Activated CD8-positive, alpha-beta memory T cell treated with anti-CD3 and anti-CD28 coated beads, Interleukin-2, amount 50 U/mL, for 48 hours (primary cell): Measurements from ENCODE around the gene MAMDC2.

Experiments
- DNase-seq: peaks from one replicate; pipeline ENCODE4 v3.0.0-alpha.2; 2020

MAMDC2 gene

GRCh38 chr9:70111042-70111602 is 67.5 kb downstream of the MAMDC2 start:
- peak; percentile 85 for DNase-seq

GRCh38 chr9:70111641-70112236 is 68.1 kb downstream of the MAMDC2 start:
- no peak for DNase-seq

GRCh38 chr9:70112981-70113380 is 69.3 kb downstream of the MAMDC2 start:
- DNase-seq, result no peak

DNA sequence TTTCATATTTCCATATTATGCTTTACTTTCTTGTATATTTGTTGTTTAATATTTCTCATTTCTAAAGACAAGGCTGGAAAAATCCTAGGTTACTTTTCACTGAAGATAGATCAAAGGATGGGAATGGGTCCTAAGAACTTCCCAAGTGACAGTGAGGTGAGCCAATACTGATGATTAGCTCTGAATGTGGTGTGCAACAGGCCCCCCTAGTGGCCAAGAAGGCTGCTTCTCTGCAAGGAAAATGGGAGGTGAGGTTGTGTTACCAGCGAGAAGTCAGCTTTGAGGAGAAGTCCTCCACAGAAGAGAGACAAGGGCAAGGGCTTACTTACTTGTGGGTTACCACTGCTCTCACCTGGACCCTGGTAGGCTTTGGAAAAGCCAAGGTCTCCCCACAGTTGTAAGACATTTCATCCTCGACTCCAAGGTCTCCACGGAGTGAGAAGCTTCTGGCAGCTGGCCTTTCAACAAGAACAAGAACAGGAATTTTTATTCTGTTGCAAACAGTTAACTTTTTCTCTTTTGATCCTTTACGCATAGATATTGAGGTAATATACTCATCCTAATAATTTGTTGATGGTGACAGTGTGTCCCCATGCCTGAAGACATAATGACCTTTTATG is 69.9 kb downstream of the MAMDC2 start:
- DNase-seq, result no peak

DNA sequence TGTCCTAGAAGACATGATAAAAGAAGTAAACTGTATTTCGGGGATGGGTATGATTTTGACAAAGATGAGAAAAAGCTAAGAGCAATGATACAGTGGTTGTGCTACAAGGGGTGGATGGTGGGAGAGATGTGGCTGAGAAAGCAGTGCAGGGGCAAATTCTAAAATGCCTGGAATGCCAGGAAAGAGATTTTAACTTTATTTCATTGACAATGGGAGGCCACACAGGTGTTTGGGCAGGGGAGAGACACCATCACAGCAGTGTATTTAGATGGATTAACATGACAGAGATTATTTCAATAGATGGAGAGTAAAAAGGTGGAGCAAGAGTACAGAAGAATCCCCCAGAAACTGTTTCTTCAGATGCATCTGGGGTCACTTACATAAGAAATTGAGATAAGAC is 71.2 kb downstream of the MAMDC2 start:
- no peak for DNase-seq

DNA sequence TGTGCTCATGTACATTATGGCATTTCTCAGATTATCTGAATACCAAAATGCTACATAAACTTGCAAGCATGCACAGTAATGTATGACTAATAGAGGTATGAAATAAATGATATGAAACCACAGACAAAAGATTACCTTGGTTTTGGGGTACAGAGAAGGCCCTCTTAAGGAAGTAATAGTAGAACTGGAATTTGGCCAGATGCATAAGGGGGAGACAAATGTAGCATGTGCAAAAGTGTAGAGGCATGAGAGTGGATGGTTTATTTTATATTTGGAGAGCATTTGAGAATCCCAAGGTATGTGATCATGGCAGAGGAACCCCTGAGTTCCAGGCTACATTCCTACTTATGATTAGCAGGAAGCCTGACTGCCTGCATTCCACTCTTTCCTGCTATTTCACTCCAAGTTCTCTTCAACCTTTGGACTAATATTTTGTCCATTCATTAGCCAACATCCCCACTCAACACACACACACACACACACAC is 74.2 kb downstream of the MAMDC2 start:
- DNase-seq, result no peak

- DNase-seq, result no peak
Measured at GRCh38 chr9:70119786-70120185, 76.1 kb downstream of the MAMDC2 start.

DNA sequence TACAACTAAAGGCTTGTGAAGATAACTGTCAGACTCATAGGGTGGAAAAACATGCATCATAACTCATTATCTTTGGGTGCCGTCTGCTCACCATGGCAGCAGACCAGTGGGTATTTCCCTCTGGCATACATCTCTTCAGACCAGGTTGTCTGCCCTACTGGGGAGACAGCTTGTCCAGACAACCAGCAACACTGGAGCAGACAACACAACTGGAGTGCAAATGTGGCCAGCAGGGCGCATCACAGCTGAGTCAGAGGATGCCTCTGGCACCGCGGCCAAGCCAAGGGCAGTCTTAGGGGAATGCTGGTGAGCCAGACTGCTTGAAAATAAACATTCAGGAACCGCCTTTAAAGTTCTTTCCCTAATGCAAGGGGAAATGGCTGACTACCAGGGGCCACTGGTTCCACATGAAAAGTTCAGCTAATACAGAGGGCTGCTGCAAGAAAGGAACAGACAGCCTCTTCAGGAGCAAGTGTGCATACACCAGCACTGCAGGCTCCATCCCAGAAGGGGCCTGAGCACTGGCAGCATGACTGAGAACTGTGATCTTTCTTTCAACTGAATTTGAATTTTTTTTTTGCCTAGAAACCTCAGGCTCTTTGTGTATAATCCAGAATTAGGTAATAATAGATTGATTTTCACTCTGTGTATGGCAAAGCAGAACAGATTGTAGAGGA is 77.3 kb downstream of the MAMDC2 start:
- DNase-seq, result no peak

DNA sequence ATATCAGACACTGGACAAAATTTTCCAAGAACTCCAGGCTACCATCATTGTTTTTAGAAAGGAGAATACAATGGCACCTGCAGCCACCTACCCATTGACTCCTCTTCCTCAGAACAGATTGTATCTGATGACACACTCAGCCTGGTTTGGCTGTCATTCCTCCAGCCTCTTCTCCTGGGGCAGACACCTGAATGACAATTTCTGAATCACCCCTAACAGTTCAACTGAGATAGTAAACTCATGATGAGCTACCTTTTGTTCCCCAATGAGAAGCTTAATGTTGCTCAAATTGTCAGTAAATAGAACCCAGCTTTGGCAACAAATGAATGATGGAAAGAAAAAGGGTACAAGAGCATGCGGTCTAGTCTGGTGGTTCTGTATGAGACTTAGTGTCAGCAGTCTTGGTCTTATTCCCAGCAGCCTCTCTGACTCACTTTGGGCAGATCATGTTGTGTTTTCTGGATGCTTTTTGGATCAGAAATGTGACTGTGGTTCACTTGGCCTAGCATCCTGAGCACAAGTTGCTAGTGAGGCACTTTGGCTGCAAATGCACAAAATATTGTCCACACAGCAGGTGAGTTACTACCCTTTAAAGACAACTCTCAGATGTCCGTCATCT is 78.3 kb downstream of the MAMDC2 start:
- no peak for DNase-seq

DNA sequence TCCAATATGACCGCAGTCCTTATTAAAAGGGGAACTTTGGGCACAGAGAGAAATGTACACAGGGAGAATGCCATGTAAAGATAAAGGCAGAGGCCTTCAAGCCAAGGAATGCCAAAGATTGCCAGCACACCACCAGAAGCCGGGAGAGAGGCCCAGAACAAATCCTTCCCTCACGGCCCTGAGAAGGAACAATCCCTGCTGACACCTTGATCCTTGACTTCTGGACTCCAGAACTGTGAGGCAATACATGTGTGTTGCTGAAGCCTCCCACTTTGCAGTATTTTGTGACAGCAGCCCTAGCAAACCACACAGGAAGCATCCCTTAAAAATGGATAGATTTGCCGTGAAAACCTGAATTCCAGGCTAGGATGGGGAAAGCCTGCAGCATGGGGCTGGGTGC is 80.0 kb downstream of the MAMDC2 start:
- no peak for DNase-seq

- DNase-seq, result no peak
Measured at GRCh38 chr9:70125621-70126263, 82.1 kb downstream of the MAMDC2 start.

- no peak for DNase-seq
Measured at GRCh38 chr9:70127036-70127435, 83.4 kb downstream of the MAMDC2 start.

GRCh38 chr9:70127540-70128416 is 84.1 kb downstream of the MAMDC2 start:
- DNase-seq, result no peak

- no peak for DNase-seq
Measured at GRCh38 chr9:70130266-70130665, 86.6 kb downstream of the MAMDC2 start.

DNA sequence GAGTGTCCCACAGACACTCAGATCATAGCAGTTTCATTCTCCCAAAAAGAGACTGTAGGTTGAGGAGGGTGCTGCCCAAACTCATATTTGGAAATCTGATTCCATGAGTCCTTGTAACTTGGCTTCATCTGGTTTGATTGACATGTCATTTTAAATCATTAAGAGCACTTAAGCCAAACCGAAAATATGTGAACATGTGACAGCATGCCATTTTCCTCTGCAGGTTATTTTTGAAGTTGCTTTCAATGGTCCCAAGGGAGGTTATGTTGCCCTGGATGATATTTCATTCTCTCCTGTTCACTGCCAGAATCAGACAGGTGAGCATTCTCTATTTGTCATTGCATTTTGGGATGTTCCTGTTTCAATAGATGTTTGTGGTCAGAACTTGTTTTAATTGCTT is 87.6 kb downstream of the MAMDC2 start:
- DNase-seq, result no peak

DNA sequence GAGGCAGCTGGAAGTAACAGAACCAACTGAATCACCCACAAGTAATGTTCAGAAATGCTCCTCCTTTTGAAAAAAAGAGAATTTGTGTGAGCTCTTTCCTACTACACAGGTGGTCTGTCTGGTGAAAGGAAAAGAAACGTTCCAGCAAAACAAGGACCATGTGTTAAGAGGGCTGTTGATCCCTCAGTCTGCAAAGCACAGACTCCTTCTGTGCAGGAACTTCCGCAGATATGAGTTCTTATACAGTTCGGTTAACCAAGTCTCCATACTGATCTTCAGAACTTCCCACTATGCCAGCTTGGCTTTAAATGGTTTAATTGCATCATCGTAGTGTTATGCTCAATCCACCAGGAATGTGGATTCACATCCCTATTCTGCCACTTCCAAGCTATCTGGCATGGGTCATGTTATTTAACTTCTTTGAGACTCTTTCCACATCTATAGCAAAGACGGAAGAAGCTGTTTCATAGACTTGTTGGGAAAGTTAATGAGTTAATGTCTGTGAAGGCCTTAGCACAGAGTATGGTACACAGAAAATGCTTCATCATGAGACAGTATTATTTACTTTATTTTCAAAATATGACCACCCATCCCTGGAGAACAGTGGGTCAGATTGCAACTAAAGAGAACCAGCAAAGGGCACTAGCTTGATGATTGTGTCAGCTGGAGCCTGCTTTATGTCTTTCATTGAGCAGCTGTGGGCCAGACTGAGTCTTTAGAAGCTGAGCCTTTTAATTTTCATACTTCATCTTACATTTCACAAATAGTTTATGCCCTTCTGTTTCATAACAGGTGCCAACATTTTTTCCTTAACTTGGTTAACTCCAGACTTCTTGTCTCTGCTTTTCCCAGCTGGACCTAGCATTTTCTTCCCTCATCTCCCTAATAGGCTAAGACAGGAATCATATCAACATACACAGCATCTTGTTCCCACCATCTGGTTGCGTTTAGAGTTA is 89.9 kb downstream of the MAMDC2 start:
- no peak for DNase-seq

- DNase-seq, result no peak
Measured at GRCh38 chr9:70134360-70134759, 90.7 kb downstream of the MAMDC2 start.

- DNase-seq, result no peak
Measured at GRCh38 chr9:70135176-70135575, 91.5 kb downstream of the MAMDC2 start.

GRCh38 chr9:70136632-70137031 is 93.0 kb downstream of the MAMDC2 start:
- no peak for DNase-seq

DNA sequence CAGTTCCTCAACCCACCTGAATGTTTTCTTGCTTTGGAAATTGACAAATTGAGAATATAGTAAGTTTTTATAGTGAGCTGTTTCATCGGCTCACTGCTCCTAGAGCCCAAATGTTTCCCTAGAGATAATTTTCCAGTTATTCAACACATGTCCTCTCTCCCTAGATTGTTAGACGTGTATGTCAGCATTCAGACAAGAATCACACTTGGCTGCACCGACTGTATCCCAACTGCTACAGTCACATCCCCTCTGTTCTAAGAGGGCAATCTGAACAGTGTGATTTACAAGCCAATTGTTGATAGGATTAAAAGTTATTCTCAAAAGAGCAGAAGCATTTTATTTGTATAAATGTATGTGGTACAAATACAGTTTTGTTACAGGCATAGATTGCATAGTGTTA is 93.9 kb downstream of the MAMDC2 start:
- no peak for DNase-seq

DNA sequence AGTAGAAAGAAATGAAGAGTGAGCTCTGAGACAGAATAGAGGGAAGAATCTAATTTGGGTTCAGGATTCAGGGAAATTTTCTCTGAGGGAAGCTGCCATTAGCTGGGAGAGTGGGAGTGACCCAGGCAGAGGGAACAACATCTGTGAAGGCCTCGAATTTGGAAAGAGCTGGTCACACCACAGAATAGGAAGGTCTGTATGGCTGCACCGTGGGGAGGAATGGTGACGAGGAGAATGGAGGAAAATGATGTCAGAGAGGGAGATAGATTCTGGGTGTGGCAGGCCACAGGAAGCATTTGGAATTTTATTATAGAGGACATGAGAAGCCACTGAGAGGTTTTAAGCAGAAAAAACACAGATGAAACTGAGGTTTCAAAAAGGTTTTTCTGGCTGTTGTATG is 98.5 kb downstream of the MAMDC2 start:
- DNase-seq, result no peak
